CD4-positive, alpha-beta T cell treated with Interleukin-17A for 1 hour (primary cell): ENCODE results near the gene EIF3D.
A peak's percentile ranks its signal among the peaks of the same experiment; 100 is the strongest.

Experiments
- DNase-seq: peaks from one replicate; pipeline ENCODE4 v3.0.0-alpha.2; 2020

The EIF3D gene

DNA sequence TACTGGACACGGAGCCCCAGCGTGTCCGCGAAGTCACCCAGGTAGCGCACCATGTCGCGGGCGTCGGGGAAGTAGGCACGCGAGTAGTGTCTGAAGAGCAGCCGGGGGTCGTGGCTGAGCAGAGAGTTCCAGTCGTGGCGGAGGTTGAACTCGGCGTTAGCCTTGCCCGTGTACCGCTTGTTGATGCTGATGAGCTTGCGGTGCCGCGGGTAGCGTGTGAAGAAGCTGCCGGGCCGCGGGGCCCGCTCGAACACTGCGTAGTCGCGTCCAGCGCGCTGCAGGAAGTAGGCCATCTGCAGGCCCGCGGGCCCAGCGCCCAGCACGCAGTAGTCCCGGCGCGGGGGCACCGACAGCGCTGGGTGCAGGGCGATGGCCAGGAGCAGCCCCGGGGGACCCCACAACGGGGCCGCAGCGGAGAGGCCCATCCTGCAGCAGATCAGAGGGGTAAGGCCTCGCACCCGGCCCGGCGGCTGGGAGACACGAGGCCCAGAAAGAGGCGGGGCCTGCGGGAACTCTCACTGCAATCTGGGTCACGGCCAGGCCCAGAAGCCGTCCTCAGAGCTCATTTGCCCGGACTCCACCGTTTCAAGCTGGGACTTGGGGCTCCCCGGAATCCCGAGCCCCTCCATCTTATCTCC is 22.8 kb downstream of the EIF3D start:
- DNase-seq: no peak

DNA sequence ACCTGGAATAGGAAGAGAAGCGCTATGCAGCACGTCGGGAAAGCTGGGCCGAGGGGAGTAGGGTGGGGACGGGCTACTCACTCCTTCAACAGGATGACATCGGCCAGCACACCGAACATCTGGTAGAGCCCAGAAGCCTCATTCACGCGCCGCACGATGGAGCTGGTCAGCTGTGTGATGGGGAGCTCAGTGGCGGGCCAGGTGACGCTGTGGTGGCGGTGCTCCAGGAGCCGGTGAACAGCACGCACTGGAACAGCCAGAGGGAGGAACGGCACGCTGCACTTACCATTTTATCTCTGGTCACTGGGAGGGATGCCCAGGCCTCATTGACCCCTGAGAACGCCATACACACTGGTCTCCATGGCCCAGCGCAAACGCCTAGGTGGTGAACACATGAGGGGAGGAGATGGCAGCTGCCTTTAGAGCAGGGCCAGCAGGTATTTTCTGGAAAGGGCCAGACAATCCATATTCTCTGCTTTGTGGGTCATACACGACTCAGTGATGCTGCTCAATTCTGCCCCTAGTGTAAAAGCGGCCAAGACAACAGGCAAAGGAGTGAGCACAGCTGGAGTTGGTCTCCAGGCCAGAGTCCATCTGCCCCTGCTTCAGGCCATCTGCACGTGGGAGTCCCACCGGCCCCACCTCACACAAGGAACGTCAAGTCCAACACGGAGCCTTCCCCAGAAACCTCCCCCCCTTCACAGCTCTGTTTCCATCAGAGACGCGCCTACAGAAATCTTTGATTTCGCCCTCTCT is 30.9 kb downstream of the EIF3D start:
- no peak for DNase-seq

DNA sequence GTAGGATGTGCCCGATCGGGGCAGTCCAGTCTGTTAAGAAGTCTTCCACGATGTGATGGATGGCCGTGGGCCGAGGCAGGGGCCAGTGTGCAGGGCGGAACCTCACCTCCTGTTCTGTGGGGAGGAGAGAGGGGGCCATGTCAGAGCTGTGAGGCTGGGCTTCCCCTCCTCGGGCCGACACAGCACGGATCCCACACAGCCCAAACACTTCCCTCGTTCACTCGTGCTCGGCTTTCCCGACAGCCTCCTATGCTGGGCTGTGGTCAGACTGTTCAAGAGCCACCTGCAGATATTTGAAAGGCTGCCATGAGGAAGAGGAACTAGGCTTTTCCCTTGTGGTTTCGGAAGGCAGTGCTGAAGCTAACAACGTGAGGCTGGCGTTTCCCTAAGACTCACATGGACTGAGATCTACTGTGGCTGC is 35.3 kb downstream of the EIF3D start:
- peak; percentile 20 for DNase-seq

DNA sequence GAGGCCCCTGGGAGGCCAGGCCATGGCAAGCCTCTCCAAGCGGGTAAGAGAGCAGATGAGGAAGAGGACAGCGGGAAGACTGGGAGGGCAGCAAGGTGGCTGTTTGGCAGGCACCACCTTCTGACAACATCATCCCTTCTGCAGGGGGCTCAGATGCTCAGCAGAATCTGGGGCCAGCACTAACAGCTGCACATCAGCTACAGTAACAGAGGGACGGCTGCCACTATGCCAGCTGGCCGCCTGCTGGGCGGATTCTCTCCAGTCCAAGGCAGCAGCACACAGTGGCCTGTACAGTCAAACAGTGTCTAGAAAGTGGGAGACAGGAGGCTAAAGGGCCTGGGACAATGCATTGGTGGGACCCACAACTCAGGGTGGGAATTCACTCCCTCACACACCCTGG is 36.9 kb downstream of the EIF3D start:
- no peak for DNase-seq

DNA sequence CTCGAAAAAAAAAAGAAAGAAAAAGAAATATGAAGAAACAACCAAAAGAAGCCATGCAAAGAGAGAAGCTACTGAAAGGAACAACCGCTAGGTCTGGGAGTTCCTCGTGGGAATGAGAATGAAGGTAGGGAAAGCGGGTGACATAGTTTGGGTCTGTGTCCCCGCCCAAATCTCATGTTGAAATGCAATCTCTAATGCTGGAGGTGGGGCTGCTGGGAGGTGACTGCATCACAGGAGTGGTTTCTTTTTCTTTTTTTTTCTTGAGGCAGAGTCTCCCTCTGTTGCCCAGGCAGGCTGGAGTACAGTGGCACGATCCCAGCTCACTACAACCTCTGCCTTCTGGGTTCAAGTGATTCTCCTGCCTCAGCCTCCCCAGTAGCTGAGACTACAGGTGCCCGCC is 37.8 kb downstream of the EIF3D start:
- no peak for DNase-seq

DNA sequence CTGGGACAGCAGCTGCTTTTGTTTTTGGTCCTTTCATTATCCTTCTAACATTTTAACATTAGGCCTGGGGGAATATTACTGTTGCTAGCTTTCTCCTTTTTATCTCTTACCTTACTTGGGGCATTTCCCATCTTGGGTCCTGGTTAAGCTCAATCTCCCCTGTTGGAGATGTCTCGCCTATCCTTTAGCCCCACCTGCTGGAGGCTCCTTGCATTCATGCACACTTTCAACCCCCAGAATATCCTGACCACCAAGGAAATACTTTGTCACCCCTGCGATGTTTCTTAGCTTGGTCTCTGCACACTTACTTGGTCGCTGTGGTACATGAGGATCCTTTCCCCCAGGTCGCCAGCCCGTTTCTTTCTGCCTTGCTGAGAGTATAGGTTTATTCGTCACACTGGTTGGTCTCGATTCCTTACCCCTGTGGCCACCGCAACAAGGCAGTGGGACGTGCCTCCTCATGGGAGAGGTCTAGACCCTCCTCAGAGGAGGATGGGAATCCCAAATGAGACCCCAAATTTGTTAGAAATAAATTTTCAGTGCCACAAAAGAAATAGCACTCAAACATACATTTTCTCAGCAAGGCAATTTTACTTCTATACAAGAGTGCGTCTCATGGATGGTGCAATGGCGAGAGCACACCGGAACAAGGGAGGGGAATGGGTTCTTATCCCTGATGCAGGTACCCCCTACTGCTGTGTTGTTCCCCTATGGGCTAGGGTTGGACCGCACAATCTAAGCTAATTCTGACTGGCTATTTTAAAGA is 42.2 kb downstream of the EIF3D start:
- DNase-seq: peak; percentile 78

DNA sequence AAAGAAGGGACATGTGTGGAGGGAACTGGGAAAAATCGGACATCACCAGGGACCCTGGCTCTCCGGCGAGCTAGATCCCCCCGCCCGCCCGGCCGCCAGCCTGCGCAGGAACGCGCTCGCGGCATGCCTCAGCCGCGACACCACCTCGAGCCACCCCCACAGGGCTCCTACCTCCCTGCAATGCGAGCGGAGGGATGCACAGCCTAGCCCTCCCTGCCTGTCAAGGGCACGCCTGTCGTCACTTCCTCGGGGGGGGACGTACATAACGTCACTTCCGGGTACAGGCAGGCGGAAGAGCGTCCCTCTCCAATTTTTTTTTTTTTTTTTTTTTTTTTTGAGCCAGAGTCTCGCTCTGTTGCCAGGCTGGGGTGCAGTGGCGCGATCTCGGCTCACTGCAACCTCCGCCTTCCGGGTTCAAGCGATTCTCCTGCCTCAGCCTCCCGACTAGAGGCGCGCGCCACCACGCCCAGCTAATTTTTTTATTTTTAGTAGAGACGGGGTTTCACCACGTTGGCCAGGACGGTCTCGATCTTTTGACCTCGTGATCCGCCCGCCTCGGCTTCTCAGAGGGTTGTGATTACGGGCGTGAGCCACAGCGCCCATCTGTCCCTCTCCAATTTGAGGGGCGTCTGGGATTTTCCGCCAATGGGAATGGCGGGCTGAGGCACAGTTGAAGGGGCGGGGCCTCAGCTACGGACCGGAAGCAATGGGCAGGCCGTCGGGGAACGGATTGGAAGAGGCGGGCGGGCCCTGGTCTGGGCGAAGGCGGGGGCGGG is 47.4 kb downstream of the EIF3D start, which contains the start of gene TXN2:
TSS of gene TXN2 (minus strand) at position 248 of the 776 bp plus-strand sequence. CDS start 803 bp downstream, outside the sequence.
- DNase-seq: peak; percentile 97

DNA sequence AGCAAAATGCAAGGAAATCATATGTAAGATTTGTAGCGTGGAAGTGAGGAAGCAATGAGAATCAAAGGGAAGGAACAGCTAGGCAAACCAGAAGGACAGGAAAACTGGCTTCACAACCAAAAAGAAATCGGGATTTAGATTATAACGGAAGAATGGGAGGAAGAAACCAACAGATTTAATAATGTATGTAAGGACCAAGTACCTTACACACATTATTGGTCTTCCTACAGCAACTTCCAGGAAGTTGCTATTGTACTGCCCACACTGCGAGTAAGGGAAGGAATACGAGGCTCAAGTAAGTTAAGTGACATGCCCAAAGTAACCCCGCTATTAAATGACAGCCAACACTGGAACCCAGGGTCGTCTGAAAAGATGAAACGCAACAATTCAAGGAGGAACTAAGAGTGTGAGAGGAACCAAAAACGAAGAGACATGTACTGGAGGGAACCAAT is 48.0 kb downstream of the EIF3D start:
- DNase-seq: no peak

DNA sequence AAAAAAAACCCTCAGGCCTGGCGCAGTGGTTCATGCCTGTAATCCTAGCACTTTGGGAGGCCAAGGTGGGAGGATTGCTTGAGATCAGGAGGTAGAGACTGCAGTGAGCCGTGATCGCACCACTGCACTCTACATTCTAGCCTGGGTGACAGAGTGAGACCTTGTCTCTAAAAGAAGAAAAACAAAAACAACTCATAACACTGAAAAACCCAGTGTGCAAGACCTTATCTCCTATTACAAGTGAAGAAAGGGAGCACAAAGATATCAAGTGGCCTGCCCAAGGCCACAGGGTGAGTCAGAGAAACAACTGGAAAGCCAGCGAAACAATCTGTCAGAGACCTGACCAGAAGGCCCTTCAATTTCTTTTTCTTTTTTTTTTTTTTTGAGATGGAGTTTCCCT is 50.0 kb downstream of the EIF3D start:
- no peak for DNase-seq

DNA sequence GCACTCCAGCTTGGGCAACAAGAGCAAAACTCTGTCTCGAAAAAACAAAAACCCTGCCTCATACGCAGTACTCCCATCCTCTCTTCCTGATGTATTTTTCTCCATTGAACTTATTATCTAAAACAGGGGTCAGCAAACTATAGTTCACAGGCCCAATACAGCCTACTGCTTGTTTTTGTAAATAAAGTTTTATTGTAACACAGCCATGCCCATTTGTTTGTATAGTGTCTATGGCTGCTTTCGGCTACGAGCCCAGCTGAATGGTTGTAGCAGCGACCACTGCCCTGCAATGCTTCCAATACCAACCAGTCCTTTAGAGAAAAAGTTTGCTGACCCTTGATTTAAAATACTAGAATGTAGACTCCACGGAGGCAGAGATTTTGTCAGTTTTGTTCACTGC is 53.6 kb downstream of the EIF3D start:
- no peak for DNase-seq

DNA sequence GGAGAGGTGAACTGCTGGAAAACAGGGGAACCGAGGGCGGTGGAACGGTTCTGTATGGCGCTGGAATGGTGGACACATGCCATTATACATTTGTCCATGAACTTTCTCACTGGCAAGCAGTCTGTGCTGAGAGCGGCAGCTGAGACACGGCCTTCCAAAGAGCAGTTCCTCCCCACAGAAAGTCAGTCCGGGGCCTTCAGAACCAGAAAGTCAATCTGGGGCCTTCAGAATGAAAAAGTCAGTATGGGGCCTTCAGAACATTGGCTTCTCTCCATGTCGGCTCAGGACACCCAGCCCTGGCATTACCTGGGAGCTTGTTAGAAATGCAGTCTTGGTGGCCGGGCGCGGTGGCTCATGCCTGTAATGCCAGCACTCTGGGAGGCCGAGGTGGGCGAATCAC is 56.3 kb downstream of the EIF3D start:
- DNase-seq: no peak

DNA sequence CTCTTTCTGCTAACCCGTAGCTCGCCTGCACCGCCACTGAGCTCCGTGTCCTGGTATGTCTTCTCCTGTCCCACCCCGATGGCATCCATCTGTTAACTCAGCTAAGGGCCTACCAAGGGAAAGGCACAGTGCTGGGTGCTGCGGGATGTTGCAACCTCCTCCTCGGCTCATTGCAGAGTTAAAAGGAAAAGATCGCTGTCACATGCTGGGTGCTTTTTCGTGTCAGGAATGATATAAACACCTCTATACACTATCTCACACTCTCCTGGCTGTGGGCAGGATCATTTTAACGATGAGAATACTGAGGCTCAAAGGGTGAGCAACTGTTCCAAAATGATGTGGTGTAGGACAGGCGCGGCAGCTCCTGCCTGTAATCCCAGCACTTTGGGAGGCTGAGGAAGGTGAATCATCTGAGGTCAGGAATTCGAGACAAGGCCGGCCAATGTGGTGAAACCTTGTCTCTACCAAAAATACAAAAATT is 57.6 kb downstream of the EIF3D start:
- DNase-seq: no peak

DNA sequence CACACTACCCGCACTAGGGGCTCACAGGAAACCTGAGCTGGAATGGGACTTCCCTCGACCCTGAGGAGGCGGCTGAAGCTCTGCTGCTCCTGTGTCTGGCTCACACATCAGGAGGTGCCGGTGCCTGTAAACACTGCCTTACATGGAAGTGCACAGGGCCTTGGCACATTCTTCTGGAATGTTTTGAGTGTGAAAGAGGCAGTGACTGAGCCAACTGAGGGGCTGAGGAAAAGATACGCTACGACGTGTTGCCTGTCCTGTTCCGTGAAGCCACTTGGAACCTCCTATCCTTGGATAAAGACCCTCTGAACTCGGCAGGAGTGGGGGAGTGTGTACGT is 58.0 kb downstream of the EIF3D start:
- DNase-seq: no peak

DNA sequence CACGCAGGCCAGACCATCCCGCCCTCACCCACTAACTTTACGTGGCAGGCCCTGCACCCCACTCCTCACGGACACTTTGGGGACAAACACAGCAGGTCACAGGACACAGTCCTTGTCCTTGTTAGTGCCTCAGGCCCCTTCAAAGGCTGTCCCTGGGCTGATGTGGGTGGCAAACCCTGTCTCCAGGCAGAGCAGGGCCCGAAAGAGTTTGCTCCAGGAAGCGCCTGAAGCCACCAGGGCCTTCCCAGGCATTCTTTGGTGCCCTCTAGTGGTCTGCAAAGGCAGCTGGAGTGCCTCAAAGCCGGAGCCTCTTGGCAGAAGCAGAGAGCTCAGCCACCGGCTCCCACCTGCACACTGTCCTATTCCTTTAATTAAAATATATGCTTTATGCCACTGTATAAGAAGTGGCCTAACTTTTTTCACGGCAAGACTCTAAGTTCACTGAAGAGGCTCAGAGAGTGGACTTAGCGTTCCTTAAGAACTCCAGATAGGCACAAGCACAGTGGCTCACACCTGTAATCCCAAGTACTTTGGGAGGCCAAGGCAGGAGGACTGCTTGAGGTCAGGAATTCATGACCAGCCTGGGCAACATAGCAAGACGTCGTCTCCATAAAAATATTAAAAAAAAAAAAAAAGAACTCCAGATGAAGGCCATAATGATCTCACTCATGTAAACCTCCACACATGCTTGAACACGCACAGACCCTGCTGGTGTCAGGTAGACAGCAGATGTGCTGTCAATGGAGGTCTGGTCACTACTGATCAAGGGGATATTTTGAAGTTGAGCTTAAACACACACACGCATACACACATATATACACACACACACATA is 58.6 kb downstream of the EIF3D start:
- peak; percentile 91 for DNase-seq

DNA sequence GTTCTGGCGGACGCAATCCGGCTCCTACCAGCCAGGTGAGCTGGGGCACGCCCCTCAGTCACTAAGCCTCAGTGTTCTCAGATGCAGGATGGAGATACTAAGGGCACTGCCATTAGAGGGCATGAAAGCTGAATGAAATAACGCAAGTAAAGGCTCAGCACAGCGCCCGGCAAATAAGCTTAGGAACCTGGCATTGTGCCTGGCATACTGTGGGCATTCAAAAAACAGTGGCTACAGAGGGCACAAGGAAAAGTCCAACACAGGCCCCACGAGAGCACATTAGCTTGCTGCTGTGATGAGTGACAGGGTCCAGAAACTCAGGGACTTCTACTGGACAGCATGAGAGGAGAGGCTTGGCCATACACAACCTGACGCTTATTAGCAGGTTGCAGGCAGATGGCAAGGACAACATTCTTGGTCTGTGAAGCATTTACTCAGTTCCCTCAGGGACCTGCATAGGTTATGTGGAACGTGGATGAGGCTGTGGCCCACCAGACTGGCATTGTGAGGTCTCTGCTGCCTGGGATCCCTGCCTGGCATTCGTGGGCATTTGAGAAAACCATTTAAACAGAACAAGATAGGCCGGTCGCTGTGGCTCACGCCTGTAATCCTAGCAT is 59.8 kb downstream of the EIF3D start:
- no peak for DNase-seq

DNA sequence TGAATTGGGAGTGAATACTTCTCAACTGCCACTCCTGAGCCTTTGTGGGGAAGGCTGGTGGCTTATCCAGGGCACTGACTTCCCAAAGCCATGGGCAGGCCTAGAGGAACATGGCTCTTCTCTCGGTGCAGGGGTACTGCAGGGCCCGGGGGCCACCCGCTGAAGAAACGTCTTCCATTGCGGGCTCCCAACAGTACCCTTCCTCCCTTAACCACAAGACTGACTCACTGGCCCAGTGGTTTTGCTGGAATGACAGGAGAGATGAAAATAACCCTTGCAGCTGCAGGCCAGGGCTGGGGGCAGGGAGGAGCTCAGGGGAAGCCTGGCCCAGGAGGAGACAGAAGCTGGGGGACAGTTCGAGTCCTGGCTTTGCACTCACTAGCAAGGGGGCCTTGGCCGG is 61.0 kb downstream of the EIF3D start:
- no peak for DNase-seq

DNA sequence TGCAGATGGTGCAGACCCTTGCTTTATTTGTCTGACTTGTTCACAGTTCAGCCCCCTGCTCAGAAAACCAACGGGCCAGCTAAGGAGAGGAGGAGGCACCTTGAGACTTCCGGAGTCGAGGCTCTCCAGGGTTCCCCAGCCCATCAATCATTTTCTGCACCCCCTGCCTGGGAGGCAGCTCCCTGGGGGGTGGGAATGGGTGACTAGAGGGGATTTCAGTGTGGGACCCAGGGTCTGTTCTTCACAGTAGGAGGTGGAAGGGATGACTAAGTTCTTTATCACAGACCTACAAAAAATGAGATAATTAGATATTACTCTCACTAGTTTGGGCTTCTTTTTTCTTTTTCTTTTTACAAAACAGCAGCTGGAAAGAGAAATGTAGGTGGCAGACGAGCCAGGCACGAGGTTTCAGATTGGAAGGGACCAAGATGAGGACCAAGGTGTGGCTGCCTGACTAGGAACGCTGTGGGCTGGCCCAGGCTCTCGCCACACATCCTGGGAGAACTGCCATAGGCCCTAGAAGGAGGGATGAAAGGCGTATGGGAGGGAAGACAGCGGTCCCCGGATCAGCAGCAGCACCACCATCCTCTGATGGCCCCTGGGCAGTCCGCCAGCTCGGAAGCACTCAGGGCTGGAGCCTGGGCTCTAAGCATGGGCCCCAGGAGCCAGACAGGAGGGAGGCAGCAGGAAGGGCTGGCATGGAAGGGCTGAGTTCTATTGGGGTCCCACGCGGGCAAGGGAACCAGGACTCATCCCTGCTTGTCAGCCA is 61.7 kb downstream of the EIF3D start:
- DNase-seq: no peak

DNA sequence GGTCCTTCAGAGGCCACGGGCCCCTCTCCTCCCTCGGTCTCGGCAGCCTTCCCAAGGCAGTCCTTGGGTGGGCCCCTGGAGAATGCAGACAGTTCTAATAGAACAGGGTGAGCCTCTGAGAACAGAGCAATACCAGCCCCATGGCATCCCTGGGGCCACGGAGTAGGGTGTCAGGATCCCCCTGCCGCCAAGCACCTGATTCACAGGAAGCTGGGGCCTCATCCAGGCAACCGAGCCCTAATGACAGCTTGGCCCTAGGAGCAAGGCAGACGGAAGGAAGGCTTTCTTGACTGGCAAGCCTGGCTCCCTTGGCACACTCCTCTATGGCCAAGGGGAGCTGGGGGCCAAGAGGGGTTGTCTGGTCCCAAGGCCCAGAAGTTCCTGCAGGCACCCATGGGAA is 62.7 kb downstream of the EIF3D start:
- DNase-seq: no peak

DNA sequence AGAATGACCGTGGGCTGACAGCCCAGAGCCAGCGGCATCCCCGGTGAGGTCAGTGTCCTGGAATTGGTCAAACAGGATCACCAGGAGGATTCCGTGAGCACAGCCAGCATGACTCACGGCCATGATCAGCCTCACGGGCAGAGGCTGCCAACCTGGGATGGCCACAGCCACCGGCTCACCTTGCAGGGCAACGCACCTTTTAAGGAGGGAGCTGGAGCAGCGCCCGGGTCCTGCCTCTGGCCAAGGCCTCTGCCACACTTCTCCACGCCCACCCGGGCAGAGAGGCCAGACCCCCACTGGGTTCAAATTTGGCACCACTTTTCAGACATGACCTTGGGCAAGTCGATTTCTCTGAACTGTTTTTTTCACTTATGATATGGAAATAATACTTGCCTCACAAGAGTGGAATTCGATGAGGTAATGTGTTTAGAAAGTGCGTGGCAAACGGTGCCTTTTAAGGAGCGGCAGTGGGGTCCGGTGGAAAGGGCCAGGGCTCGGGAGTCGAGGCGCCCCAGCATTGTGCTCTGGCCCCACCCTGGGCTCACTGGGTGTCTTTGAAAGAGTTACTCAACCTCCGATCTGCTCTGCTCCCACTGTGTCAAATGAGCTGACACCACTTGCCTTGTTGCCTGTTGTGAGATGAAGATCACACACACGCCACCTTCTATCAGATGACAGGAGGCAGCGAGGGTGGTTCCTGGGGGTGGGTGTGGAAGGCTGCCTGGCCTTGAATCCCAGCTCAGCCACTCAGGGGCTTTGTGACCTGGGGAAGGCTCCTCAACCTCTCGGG is 63.5 kb downstream of the EIF3D start:
- DNase-seq: no peak

DNA sequence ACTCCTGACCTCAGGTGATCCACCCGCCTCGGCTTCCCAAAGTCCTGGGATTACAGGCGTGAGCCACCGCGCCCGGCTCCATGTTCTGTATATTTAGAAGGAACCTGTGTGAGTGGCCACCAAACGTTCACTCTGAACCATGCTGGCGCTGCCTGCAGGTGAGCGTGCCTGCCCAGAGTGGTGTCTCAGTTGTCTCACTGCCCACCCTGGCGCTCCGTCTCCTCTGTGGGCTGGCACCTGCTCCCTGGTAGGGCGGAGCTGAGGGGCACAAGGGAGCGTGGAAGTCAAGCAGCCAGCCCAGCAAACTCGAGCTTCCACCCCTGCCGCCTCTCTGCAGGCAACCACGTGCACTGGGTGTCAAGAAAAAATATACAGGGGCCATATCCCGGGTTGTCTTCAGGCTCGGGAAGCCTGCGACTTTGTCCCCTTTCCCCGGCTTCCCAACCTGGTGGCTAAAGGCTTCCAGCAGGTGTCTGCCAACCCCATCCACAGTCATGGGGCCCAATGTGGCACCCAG is 64.2 kb downstream of the EIF3D start:
- no peak for DNase-seq
